GM12878 (cell line): ENCODE data around the gene COX15. TPM values are rescaled to one million over a fixed set of nuclear protein-coding genes. Genes with fewer than 3 reads are reported as not detected.

ENCODE experiments used
- ATAC-seq: fragments of 200-7000 bp; cut with Tn5 transposase; 3 replicates; pipeline ENCODE4 v1.9.1; 2020; ENCODE audit warnings: mild to moderate bottlenecking, moderate library complexity
- BruUV-seq: library from RNA; stranded (reverse); fragments of 400-500 nt; replicated peaks from 2 replicates; lab custom pipeline; 2021; lab: Mats Ljungman, UMichigan
- CTCF ChIA-PET: fragments of 300-600 bp; sonication (Branson Sonifier 250); formaldehyde crosslinking; extraction: SDS; loops from one replicate; lab custom pipeline; 2021; ENCODE audit warnings: inconsistent platforms; lab: Yijun Ruan, JAX
- POLR2A ChIA-PET: fragments of 350-600 bp; formaldehyde crosslinking; extraction: SDS; loops from one replicate; lab custom pipeline; 2021; ENCODE audit warnings: inconsistent platforms; lab: Charles Lee
- RAD21 ChIA-PET: fragments of 300-600 bp; sonication (Branson Sonifier 250); formaldehyde crosslinking; loops from one replicate; lab custom pipeline; 2023; ENCODE audit warnings: antibody characterized with exemption; ENCODE audit not compliant: unreplicated experiment; lab: Charles Lee
- SMC1A ChIA-PET: fragments of 300-600 bp; sonication (Branson Sonifier 250); formaldehyde crosslinking; loops from one replicate; lab custom pipeline; 2023; ENCODE audit not compliant: unreplicated experiment, uncharacterized antibody; lab: Charles Lee
- DNase-seq: peaks from one replicate; pipeline ENCODE4 v3.0.0-alpha.2; 2011; ENCODE audit warnings: low read depth, low spot score
- FAIRE-seq: peaks from 3 replicates; lab custom pipeline; 2011; peaks lifted over from hg19 to GRCh38; lab: Jason Lieb, UNC
- H2AFZ ChIP-seq: 2 replicates; pipeline ENCODE4 v1.6.0; 2011; ENCODE audit warnings: low read depth, low read length, control low read depth; ENCODE audit not compliant: control insufficient read depth
- H3K27ac ChIP-seq: 2 replicates; pipeline ENCODE4 v1.5.1; 2011; ENCODE audit warnings: control low read depth; ENCODE audit not compliant: control insufficient read depth, insufficient read depth
- H3K27me3 ChIP-seq, 2 experiments: replicated peaks in 1 of 2; 2 replicates each; pipeline versions ENCODE4 v1.6.0 to v1.6.1; 2011; ENCODE audit warnings: low read length in 1 of 2; ENCODE audit not compliant: control insufficient read depth in 2 of 2, insufficient read depth in 2 of 2
- H3K36me3 ChIP-seq, 2 experiments: 2 replicates each; pipeline ENCODE4 v1.5.1; 2011; ENCODE audit warnings: low read length in 1 of 2; ENCODE audit not compliant: control insufficient read depth in 2 of 2, insufficient read depth in 2 of 2
- H3K4me1 ChIP-seq: 2 replicates; pipeline ENCODE4 v1.6.1; 2011; ENCODE audit warnings: mild to moderate bottlenecking, low read length, moderate library complexity, mixed read lengths; ENCODE audit not compliant: control insufficient read depth, insufficient read depth
- H3K4me2 ChIP-seq: 2 replicates; pipeline ENCODE4 v1.6.0; 2011; ENCODE audit warnings: control low read depth; ENCODE audit not compliant: control insufficient read depth, insufficient read depth
- H3K4me3 ChIP-seq: fragments of 200-600 bp; sonication (generic); 2 replicates; pipeline ENCODE4 v1.5.1; 2016
- H3K79me2 ChIP-seq: 2 replicates; pipeline ENCODE4 v1.6.0; 2011; ENCODE audit warnings: low read length; ENCODE audit not compliant: control insufficient read depth, insufficient read depth
- H3K9ac ChIP-seq: 2 replicates; pipeline ENCODE4 v1.8.0; 2011; ENCODE audit warnings: low read length, control low read depth, mixed read lengths; ENCODE audit not compliant: control insufficient read depth, insufficient read depth
- H3K9me3 ChIP-seq: replicated peaks from 3 replicates; pipeline ENCODE4 v1.5.1; 2011; ENCODE audit warnings: mild to moderate bottlenecking, low read length; ENCODE audit not compliant: control insufficient read depth, insufficient read depth
- H4K20me1 ChIP-seq: 2 replicates; pipeline ENCODE4 v1.6.0; 2011; ENCODE audit not compliant: control insufficient read depth, insufficient read depth
- ATF7 ChIP-seq: fragments of 450-650 bp; IDR thresholded peaks from 2 replicates; pipeline ENCODE4 v1.6.1; 2016; ENCODE audit warnings: low read depth, mild to moderate bottlenecking
- CUX1 ChIP-seq: IDR thresholded peaks from 2 replicates; pipeline ENCODE4 v1.6.1; 2012; ENCODE audit warnings: improper control_type of control experiment, low read depth, low read length; ENCODE audit not compliant: insufficient replicate concordance
- MAX ChIP-seq: IDR thresholded peaks from 2 replicates; pipeline ENCODE4 v1.6.1; 2012; ENCODE audit warnings: low read depth, low read length, improper control_type of control experiment
- MXI1 ChIP-seq: fragments of 150-350 bp; IDR thresholded peaks from 2 replicates; pipeline ENCODE4 v1.6.1; 2011; ENCODE audit warnings: low read depth, mild to moderate bottlenecking, inconsistent platforms, low read length, improper control_type of control experiment
- NFXL1 ChIP-seq: fragments of 450-650 bp; IDR thresholded peaks from 2 replicates; pipeline ENCODE4 v1.6.1; 2017; ENCODE audit warnings: antibody characterized with exemption, mild to moderate bottlenecking, borderline replicate concordance
- NRF1 ChIP-seq: conservative IDR thresholded peaks from 2 replicates; pipeline ENCODE4 v1.6.1; 2011; ENCODE audit warnings: mild to moderate bottlenecking, low read depth, low read length, improper control_type of control experiment
- TBL1XR1 ChIP-seq: IDR thresholded peaks from 2 replicates; pipeline ENCODE4 v1.6.1; 2012; ENCODE audit warnings: low read depth, low read length, improper control_type of control experiment
- ZBTB33 ChIP-seq: fragments of 450-650 bp; IDR thresholded peaks from 2 replicates; pipeline ENCODE4 v1.6.1; 2017; ENCODE audit warnings: mild to moderate bottlenecking
- ZBTB4 ChIP-seq: fragments of 450-650 bp; formaldehyde crosslinking; IDR thresholded peaks from 2 replicates; pipeline ENCODE4 v1.4.0; 2022; ENCODE audit warnings: mild to moderate bottlenecking, moderate library complexity
- WGBS: methylation state at CpG from one replicate; pipeline ENCODE4 v1.1.6; 2016; ENCODE audit warnings: low lambda C conversion rate; ENCODE audit not compliant: insufficient replicate concordance, insufficient coverage; ENCODE audit errors: missing lambda C conversion rate; 5-methylcytosine and 5-hydroxymethylcytosine counted together
- in situ Hi-C: fragments of 300-500 bp; cut with MboI; formaldehyde crosslinking; loops from 9 replicates; pipeline ENCODE4 v1.14.3; 2018; ENCODE audit warnings: mixed read lengths
- intact Hi-C: fragments of 100-400 bp; cut with micrococcal nuclease; formaldehyde crosslinking; loops from one replicate; pipeline ENCODE4 v1.14.2; 2022; ENCODE audit not compliant: unreplicated experiment
- polyA plus RNA-seq, 11 experiments: library from polyadenylated mRNA; depleted of rRNA in 4 of 11; unstranded in 6 of 11; stranded (reverse) in 5 of 11; fragments of >200 nt; fragmentation: Nextera tagmentation in 4 of 11; fragmentation: Illumina TruSeq in 1 of 11; extraction: Ambion mirVana in 4 of 11; extraction: Trizol in 1 of 11; gene quantifications; 1 replicate in 1 of 11; 2 replicates in 10 of 11; pipeline versions ENCODE4 v1.2.1 to v1.2.3, GENCODE V29; 2011 to 2016; ENCODE audit warnings: inconsistent platforms in 2 of 11, missing spikeins in 2 of 11, low read depth in 1 of 11
- total RNA-seq, 4 experiments: library from RNA; depleted of rRNA in 3 of 4; stranded (reverse); fragments of >200 nt in 3 of 4; fragmentation: Illumina TruSeq in 1 of 4; extraction: Trizol in 1 of 4; gene quantifications; 2 replicates each; pipeline versions ENCODE4 v1.2.1 to v1.2.3, GENCODE V29; 2013 to 2021

Gene COX15
- total and polyA plus RNA-seq, 10 of the 15 experiments (the other 5 are each of a cell fraction or from before 2014, with no cell fraction given): 30.2 to 50.7 (median 38.3) TPM

GRCh38 chr10:99695761-99696160 lies 36.2 kb downstream of the COX15 start (continued):
- TF ChIP-seq ZBTB4 (no peak), ZBTB33 (no peak), NRF1 (no peak)
- TF ChIP-seq, all 136 proteins: peak for 0

GRCh38 chr10:99693933-99694583 lies 37.9 kb downstream of the COX15 start:
- Histone ChIP-seq H3K9ac (no peak overlapping the region), H3K4me2 (no peak overlapping the region), H3K79me2 (no peaks in the 10 kb centered on the region), H3K9me3 (no peaks in the 10 kb centered on the region), H2AFZ (no peak overlapping the region), H3K36me3 (peaks cover 2 to 12% of the 10 kb centered on the region in 2 experiments; a peak in 3 of 4 replicates), H3K4me1 (no peaks in the 10 kb centered on the region), H3K4me3 (no peak overlapping the region), H3K27ac (no peak overlapping the region), H4K20me1 (no peaks in the 10 kb centered on the region), H3K27me3 (no peaks in the 10 kb centered on the region)
- 98% methylated on average over 3 of the region's 3 CpGs for WGBS
- ChIA-PET SMC1A (no interaction called here), POLR2A (no interaction called here), RAD21 (no interaction called here), CTCF (no interaction called here)
- DNase-seq: no peak
- in situ Hi-C loops: no loop called here
- no TSS peak for BruUV-seq
- no peak for ATAC-seq
- FAIRE-seq: no peak
- intact Hi-C loops: no loop called here
- TF ChIP-seq MAX (no peak), NFXL1 (no peak), CUX1 (no peak), TBL1XR1 (no peak), ATF7 (no peak), MXI1 (no peak)
